Kidney (tissue), 14 donors: ENCODE data around the gene AP2M1. TPM values are rescaled to one million over a fixed set of nuclear protein-coding genes. Genes with fewer than 3 reads are reported as not detected.

Experiments used
- DNase-seq, 5 donors: peaks; one replicate each; pipeline ENCODE4 v3.0.0-alpha.2; 2013 to 2020
- FAIRE-seq: peaks from 2 replicates; lab custom pipeline; 2012; peaks lifted over from hg19 to GRCh38; lab: Jason Lieb, UNC
- H3K27ac ChIP-seq, 2 donors: one replicate each; pipeline ENCODE4 v1.7.0; 2013; ENCODE audit warnings: low read depth in 2 of 2, low read length in 2 of 2, inconsistent platforms in 1 of 2
- H3K27me3 ChIP-seq: one replicate; pipeline ENCODE4 v1.7.1; 2013; ENCODE audit warnings: low read length, inconsistent platforms; ENCODE audit not compliant: control insufficient read depth, insufficient read depth
- H3K36me3 ChIP-seq, 3 donors: one replicate each; pipeline versions ENCODE4 v1.7.0 to v1.7.1; 2013; ENCODE audit warnings: low read length in 3 of 3, control low read depth in 1 of 3, inconsistent platforms in 1 of 3; ENCODE audit not compliant: insufficient read depth in 3 of 3, control insufficient read depth in 2 of 3
- H3K4me1 ChIP-seq, 3 donors: one replicate each; pipeline versions ENCODE4 v1.7.0 to v1.7.1; 2013; ENCODE audit warnings: low read length in 3 of 3, inconsistent platforms in 1 of 3, low read depth in 1 of 3; ENCODE audit not compliant: control insufficient read depth in 2 of 3, insufficient read depth in 2 of 3
- H3K4me3 ChIP-seq, 3 donors: one replicate each; pipeline versions ENCODE4 v1.7.0 to v1.8.1; 2013; ENCODE audit warnings: low read length in 3 of 3, control low read depth in 1 of 3, inconsistent platforms in 1 of 3
- H3K9ac ChIP-seq, 3 donors: one replicate each; pipeline versions ENCODE4 v1.7.0 to v1.7.1; 2013; ENCODE audit warnings: low read length in 3 of 3, control low read depth in 1 of 3, inconsistent platforms in 1 of 3
- H3K9me3 ChIP-seq, 3 donors: one replicate each; pipeline versions ENCODE4 v1.7.0 to v1.7.1; 2013; ENCODE audit warnings: low read length in 3 of 3, control low read depth in 1 of 3, inconsistent platforms in 1 of 3; ENCODE audit not compliant: control insufficient read depth in 2 of 3, insufficient read depth in 1 of 3
- CTCF ChIP-seq: IDR thresholded peaks from 3 replicates; pipeline ENCODE4 v1.5.1; 2012; ENCODE audit warnings: mild to moderate bottlenecking, moderate library complexity, borderline replicate concordance; ENCODE audit not compliant: insufficient read depth; ENCODE audit errors: extremely low read depth
- intact Hi-C: fragments of 100-400 bp; cut with DNase I; formaldehyde crosslinking; loops from one replicate; pipeline ENCODE4 v1.11.1; 2022
- polyA plus RNA-seq: library from polyadenylated mRNA; stranded (reverse); fragments of 350-450 nt; fragmentation: Illumina TruSeq; extraction: RNeasy Lipid Tissue Mini Kit (QIAGEN cat#74804); gene quantifications from one replicate; pipeline ENCODE4 v1.2.3, GENCODE V29; 2014; ENCODE audit warnings: low read depth, low replicate concordance; ENCODE audit not compliant: insufficient read depth
- total RNA-seq: library from RNA; stranded (reverse); fragmentation: NEBNext Ultra II Directional; extraction: Animal tissue kit (Norgen Biotek cat#: 25700); gene quantifications from one replicate; pipeline ENCODE4 v1.2.1, GENCODE V29; 2021
- donor health status: control.
- donor health status: control.
- donor health status: control.
- donor health status: control.
- donor health status: control.
- donor health status: DM: yes; HTN: yes; CAD: no.
- donor health status: Normal renal cell carcinoma (clear cell type).

Gene AP2M1
- total and polyA plus RNA-seq, 2 donors from 2014 or later, result 329 to 353 TPM

- Histone ChIP-seq H3K36me3 (no peaks in the 10 kb centered on the region), H3K9ac (no peak overlapping the region), H3K27me3 (no peaks in the 10 kb centered on the region), H3K4me1 (peaks cover 0 to 3% (median 0%) of the 10 kb centered on the region in 3 donors), H3K27ac (no peak overlapping the region), H3K9me3 (no peaks in the 10 kb centered on the region), H3K4me3 (no peak overlapping the region)
- no peak for TF ChIP-seq CTCF
- DNase-seq (peak in 2 of 5 donors; percentile 11 to 42), FAIRE-seq (no peak)
- intact Hi-C loops, result no loop called here
Observed at GRCh38 chr3:184129012-184129411, 45.6 kb upstream of the AP2M1 start.

- Histone ChIP-seq H3K27ac (no peak overlapping the region), H3K27me3 (no peaks in the 10 kb centered on the region), H3K4me3 (no peak overlapping the region), H3K36me3 (peaks cover 0 to 4% (median 0%) of the 10 kb centered on the region in 3 donors), H3K9ac (no peak overlapping the region), H3K4me1 (peaks cover 5 to 15% (median 14%) of the 10 kb centered on the region in 3 donors), H3K9me3 (no peaks in the 10 kb centered on the region)
- intact Hi-C loops, result no loop called here
- TF ChIP-seq CTCF, result no peak
- no peak for FAIRE-seq
- no peak for DNase-seq
Observed at GRCh38 chr3:184132945-184133344, 41.7 kb upstream of the AP2M1 start.

- DNase-seq (peak; percentile 81 to 93 (median 91)), FAIRE-seq (no peak)
- peaks cover 0 to 4% (median 0%) of the 10 kb centered on the region in 3 donors for H3K36me3 ChIP-seq
- H3K27ac ChIP-seq, result peak overlapping the region; percentile 77 to 93
- peaks cover 5 to 15% (median 14%) of the 10 kb centered on the region in 3 donors for H3K4me1 ChIP-seq
- no peak for TF ChIP-seq CTCF
- peak overlapping the region; percentile 88 to 96 (median 94) for H3K9ac ChIP-seq
- no peaks in the 10 kb centered on the region for H3K9me3 ChIP-seq
- H3K4me3 ChIP-seq, result peak overlapping the region; percentile 94 to 99 (median 98)
- intact Hi-C loops, result no loop called here
- no peaks in the 10 kb centered on the region for H3K27me3 ChIP-seq
Observed at GRCh38 chr3:184133840-184134745, 40.6 kb upstream of the AP2M1 start.
